Right renal cortex interstitium (tissue), 3 donors: ENCODE measurements around the gene LPIN2. TPM values are rescaled to one million over a fixed set of nuclear protein-coding genes. Genes with fewer than 3 reads are reported as not detected.
"Not testable (repeated sequence)": the region's sequence is repeated elsewhere in the genome, so short reads cannot be mapped to it uniquely, and the experiment has no call there.

Experiments used
- DNase-seq, 3 donors: peaks; one replicate each; pipeline ENCODE4 v3.0.0-alpha.2; 2013; ENCODE audit warnings: low read depth in 3 of 3, low spot score in 2 of 3
- polyA plus RNA-seq, 3 donors: library from polyadenylated mRNA; unstranded; fragments of 120-200 nt; gene quantifications; one replicate each; pipeline ENCODE4 v1.2.1, GENCODE V29; 2013; ENCODE audit not compliant: insufficient read length in 3 of 3

LPIN2 gene
- polyA plus RNA-seq, 3 donors, result 34.4 to 37.7 (median 37.4) TPM

DNA sequence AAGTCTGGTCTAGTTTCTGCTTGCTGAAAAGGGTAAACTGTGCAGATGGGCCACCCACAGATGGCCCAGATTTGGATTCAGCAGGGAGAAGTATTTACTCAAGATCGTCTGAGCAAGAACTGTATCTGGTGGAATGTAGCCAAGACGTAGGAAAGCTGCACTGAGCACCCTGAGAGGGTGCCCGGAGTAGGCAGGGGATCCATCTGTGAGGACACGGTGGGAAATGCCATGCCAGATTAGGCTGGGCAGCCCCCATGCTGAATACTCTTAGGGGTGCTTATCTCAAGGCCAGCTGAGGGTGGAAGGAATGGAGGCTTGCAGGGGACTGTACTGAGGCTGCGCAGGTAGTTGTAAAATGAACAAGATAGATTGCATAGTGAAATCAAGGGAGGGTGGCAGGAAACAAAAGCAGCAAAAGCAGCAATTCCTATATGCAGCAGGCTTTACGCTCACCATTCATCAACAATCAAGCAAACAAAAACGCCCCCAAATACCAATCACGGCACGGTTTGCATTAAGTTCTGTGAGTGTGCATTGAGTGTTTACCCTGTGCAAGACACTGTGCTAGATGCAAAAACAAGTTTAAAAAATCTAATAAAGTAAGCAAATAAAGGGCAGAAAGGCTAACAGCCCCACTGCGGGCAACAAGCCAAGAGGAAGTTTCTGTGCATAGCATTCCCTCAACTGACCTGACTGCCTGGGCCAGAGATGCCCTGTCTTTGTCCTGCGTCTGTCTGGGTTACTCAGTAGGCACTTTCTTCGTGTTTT is 32.2 kb upstream of the LPIN2 start:
- DNase-seq, result no peak

DNA sequence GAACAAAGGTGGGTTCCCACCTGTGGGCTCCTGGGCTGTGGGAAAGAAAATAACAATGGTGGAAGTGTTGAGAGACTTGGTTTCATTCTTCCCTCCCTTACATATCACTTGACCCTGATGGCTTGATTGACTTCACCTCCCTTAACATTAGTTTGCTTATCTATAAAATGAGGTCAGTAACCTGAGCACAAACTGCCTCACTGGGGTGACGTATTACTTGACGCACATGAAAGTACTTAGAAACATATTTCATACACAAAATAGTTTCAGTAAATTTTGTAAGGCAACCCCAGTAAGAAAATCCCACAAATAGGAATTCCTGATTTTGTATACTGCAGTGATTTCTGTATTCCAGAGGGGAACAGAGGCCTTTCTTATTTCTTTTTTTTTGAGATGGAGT is 29.4 kb upstream of the LPIN2 start:
- no peak for DNase-seq

DNA sequence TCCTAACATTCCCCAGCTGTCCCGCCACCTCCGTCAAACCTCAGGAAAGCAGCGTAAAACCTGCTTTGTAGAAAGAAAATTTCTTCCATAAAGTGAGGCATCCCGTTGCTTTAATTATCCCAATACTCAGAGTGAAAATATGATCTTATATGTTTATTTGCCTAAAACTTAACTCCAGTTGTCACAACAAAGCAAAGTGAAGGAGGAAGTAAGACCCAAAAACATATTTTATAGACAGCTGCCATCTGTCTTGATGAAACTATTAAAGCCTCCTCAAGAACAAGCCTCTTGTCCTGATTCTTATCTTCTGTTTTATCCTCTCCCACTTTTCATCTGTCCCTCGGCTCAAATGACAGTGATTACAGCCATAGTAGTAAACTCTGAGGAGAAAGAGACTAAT is 28.9 kb upstream of the LPIN2 start:
- no peak for DNase-seq

DNA sequence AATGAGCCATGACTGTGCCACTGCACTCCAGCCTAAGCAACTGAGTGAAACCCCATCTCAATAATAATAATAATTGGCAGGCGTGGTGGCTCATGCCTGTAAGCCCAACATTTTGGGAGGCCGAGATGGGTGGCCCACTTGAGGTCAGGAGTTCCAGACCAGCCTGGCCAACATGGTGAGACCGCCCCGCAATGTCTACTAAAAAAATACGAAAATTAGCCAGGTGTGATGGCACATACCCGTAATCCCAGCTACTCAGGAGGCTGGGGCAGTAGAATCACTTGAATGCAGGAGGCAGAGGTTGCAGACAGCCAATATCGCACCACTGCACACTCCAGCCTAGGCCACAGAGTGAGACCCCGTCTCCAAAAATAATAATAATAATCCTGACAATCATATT is 27.9 kb upstream of the LPIN2 start:
- DNase-seq, result no peak

DNA sequence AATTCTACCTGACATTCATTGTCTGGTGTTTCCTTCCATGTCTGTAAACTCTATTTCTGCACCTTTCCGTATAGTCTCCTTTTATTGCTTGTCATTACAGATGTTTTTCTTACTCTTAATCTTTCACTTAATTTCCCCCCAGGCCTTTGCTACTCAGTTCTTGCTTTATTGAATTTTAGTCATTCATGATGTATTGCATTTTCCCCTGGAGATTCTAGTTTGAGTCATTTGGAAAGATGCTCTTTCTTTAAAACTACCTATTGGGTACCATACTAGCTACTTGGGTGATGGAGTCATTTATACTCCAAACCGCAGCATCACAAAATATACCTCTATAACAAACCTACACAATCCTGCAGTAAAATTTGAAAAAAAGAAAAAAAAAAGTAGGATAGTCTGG is 27.2 kb upstream of the LPIN2 start:
- DNase-seq, result no peak

DNA sequence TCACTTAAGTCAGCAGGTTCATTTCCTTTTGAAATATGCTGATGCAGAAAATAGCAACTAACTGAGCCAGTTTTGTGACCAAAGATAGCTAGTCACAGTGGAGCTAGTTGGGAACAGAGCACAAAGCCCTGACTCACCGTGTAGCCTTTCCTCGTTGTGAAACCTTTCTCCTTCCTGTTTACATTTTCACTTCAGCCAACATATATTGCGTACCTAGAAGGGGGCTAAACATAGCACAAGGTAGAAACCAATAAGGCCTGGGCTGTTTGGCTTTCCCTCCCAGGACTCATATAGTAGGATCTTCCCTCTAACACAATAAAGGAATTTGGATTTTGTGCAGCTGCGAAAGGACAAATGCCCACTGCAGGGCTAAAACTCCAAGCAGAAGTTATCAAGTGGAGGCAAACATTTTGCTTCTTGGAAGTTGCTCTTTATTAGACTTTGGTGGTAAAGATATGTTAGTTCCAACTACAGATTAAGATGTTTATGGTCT is 24.5 kb upstream of the LPIN2 start:
- DNase-seq, result no peak

DNA sequence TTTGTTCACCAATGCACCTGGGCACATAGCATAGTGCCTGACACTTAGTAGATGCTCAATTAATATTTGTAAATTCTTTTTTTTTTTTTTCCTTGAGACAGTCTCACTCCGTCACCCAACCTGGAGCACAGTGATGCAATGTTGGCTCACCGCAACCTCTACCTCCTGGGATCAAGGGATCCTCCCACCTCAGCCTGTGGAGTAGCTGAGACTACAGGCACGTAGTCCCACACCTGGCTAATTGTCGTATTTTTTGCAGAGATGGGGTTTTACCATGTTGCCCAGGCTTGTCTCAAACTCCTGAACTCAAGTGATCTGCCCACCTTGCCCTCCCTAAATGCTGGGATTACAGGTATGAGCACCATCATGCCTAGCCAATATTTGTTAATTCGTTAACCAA is 23.2 kb upstream of the LPIN2 start:
- DNase-seq, result no peak

DNA sequence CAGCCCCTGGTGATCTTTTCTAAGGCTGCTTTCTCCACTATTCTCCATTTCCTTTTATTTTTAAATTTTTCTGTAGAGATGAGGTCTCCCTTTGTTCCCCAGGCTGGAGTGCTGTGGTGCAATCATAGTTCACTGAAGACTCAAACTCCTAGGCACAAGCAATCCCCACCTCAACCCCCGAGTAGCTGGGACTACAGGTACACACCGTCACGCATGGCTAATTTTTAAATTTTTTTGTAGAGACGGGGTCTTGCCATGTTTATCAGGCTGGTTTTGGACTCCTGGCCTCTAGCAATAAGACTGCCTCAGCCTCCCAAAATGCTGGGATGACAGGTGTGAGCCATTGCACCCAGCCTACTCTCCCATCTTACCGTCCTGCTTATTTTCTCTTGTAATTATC is 22.7 kb upstream of the LPIN2 start:
- DNase-seq, result no peak

DNA sequence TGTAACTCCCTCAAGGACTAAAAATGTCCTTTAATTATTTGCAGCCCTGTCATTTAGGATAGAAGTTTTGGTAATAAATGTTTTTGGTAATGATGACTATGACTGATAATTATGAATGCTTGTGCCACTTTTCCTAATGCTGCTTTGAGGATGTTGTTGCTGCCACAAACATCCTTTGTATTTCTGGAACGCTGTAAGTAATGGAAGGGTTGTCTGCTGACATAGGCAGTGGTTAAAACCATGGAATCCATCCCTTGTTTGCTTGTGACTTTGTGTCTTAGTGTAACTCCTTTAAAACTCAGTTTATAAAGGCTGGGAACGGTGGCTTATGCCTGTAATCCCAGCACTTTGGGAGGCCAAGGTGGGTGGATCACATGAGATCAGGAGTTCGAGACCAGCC is 19.8 kb upstream of the LPIN2 start:
- DNase-seq, result no peak

DNA sequence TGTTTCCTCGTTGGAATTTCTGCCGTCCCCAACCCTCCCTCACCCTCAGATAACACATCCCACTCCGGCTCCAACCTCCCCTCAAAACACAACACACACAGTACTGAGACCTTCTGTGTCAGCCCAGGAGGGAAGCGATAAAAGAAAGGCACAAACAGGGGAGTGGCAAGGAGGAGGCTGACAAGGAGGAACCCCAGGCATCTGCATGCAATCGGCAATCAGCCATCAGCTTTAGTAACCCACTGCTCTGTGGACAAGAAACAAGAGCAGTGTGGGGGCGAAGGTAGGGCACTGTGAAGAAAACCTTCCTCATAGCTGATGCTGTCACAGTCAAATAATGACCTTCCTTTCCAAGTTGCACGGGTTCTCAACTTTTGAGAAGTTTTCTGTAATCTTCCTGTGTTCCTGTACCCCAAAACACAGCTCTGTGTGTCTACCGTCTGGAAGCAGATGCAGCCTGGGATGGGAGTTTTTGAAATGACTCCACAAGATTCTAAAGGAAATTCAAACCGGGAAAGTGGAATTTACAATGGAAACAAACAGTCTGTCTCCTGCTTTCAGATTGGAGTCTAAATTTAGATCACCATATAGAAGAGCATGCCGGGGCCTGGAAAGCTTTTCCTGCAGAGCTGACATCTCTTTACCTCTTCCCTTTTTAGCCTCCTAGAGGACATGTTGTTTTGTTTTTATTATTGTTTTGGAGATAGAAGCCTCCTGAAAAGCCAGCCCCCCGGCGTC is 16.4 kb upstream of the LPIN2 start:
- DNase-seq, result no peak

DNA sequence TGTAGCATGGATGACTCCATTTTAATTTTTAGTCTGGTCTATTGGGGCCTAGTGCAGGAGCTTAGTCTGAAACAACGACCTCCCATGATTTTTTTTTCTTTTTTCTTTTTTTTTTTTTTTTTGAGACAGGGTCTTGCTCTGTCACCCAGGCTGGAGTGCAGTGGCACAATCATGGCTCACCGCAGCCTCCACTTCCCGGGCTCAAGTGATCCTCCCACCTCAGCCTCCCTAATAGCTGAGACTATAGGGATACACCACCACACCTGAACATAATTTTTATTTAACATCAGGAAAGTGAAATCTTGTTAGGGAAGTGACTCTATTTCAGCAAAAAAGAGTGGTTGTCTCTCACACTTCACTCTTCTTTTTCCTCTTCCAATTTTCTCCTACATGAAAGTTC is 15.2 kb upstream of the LPIN2 start:
- DNase-seq, result not testable (repeated sequence)

DNA sequence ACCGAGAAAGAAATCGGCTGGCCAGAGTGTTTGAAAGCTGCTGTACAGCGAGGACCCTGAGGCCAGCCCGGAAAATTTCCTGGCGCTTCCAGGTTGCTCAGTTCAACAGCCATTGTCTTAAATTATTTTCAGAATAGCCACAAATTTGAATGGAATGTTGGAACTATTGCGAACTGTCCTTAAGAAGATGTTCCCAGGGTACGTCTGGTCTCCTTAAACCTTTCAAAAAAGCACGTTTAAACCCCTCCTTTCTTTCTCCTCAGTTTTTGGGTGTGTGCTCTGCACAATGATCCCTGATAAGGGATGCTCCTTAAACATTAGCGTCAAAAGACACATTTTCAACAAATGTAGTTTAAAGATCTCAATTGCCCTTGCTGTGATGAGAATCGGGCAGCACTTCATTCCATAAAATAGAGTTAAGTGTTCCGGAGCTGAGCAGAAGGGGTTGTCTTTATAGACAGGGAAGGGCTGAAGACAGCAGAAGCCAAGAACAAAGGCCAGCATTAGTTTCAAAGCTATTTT is 14.5 kb upstream of the LPIN2 start:
- DNase-seq, result no peak

DNA sequence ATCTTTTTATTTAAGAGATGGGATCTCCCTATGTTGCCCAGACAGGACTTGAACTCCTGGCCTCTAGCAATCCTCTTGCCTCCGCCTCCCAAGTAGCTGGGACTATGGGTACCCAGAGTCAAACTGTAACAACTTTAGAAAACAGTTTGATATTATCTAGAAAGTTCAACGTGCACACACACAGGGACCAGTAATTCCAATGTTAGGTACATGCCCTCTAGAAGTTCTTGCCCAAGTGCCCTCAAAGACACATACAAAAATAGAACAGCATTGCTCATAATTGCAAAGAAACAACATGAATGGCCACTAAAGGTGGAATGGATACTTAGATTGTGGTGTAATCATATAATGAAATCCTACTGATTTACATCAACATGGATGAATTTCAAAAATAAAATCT is 12.6 kb upstream of the LPIN2 start:
- no peak for DNase-seq

DNA sequence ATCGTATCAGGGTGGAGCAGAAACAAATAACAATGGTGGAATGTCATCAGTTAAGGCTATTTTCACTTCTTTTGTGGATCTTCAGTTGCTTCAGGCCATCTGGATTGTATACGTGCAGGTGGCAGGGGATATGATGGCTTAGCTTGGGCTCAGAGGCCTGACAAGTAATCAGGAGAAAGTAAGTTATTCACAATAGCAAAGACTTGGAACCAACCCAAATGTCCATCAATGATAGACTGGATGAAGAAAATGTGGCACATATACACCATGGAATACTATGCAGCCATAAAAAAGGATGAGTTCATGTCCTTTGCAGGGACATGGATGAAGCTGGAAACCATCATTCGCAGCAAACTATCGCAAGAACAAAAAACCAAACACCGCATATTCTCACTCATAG is 10.7 kb upstream of the LPIN2 start:
- not testable (repeated sequence) for DNase-seq

DNA sequence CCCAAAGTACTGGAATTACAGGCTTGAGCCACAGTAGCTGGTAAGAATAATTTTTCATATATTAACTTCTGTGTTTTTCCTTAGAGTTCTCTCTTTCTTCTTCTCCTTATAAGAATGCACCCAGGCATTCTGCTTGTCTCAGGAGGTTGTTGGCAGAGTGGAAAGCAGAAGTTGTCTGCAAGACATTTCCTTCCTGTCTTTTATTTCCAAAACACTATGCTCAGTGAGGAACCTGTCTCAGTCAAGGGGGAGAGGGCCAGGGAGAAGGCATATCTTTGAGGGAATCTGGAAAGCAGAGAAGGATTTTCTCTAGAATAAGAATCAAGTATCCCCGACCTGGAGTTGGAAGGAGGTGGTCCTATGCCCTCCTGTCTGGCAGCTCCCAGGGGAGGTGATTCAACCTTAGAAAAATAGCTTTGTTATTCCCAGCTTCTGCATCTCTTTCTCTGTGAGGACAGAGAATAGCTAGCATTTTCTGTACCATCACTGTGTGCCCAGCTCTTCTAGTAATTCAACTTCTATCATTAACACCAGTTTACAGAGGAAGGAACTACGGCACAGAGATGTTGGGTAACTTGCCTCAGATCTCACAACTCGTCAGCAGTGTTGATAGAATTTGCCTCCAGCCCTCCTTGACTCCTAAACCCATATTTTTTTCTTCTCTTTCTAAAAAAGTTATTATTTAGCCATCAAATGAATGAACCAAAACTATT is 3.8 kb upstream of the LPIN2 start:
- DNase-seq, result no peak

DNA sequence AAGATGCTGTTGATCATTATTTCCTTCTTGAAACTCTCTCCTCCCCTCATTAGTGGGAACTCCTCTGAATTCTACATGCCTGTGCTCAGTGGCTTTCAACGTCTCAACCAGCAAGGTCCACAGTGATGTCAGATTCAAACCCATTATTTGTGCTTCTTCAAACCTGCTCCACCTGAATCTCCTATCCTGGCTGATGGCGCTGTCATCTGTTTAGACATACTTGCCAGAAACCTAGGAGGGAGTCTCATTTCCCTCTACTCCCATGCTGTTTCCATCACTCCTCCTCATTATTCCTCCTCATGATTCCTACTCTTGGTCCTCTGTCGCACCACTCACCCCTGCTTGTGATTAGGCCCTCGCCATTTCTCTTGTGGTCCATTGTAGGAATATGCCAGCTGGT is 2.9 kb upstream of the LPIN2 start:
- DNase-seq, result no peak

DNA sequence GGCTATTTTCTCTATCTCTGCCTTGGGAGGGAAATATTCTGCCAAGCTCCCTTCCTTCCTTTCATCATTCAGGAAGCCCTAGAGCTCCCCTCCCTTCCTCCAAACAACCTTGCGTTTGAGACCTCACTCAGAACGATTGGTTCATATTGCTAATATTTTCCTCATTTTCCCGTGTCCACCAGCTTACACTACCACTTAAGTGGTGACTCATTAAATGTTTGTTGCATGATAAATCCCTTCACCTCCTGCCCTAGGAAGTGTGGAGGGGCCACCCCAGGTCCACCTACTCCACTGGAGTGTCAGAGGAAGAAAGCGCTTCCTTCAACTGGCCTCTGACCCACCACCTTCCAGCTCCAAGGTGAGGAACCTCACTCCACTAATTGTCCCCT is 2.3 kb upstream of the LPIN2 start:
- DNase-seq, result no peak

DNA sequence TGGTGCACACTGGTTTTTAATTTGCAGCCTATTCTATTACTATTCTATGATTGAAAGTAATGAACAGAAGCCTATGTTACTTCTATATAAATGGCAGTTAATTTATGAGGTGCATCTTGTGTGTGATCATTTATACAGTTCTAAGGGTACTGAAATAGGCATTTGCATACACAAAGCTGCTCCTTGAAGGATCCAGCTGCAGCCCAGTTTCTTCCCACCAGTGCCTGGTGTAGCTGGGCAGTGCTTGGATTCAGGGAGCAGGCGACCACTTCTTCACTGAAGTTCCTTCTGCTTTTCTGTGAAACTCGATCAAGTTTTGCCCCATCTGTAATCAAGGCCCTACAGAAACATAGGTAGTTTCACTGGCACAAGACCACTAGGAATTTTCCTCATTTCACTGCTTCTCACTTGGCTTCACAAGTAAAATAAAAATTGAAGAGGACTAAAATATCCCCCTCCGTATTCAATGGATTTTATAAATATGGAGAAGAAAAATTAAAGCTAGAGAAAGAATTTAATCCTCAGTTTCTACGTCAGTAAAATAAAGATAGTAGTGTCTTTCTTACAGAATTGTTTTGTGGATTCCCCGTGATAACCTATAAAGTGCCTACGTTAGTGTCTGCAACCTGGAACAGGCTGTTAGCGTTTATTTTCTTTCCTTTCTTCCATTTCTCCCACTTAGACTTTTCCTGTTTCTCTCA is 1.7 kb upstream of the LPIN2 start:
- no peak for DNase-seq

DNA sequence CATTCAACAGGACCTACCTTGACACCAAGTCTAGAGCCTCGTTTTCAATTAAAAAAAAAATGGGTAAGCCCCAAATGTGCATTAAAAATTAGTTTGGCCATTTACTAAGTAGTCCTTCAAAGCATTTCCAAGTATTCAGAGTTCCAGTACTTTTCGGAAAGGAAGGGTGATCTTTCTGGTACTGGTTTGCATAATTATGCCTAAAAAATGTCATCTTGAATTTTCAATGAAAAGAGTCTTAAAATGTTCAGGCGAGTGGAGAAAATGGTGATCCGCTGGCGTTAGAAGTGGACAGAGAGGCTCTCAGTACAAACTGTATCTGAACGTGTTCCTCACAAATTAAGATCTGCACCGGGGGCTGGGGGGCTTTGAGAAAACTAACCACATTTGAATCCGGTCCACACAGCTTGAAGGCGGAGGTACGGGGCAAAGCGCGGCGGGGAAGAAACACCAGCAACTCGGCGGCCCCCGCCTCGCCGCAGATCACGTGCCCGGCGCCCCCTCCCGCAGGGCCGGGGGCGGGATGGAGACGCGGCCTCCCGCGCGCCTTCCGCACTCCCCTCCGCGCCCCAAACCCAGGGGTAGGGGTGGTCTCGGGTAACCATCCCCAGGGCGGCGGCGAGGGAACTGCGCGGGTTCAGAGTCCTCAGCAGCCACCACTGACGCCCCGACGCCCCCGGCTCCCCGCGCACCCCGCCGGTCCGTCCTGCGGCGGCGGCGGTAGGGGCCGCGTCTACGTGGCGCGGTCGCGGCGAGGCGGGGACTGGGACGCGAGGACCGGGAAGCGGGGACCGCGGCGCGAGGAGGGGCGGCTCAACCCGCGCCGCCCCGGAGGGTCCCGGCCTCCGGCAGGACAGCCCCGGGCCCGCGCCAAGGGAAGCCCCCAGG is 564 bp downstream of the LPIN2 start:
- no peak for DNase-seq

DNA sequence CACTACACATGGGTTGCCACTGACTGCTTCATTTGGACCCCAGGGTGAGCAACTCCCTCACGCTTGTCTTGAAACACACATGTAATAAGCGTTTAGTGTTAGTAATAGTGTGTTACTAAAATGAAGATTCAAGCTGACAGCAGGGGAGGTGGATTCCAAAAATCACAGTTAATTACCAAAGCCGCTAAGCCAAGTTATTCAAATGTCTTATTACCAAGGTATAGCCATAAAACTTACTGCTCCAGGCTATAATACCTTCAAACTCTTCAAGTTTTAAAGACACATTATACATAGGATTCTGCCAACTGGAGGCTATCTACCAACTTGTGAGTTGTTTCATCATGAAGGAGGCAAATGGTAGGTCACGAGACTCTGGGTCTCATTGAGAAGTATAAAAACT is 2.9 kb downstream of the LPIN2 start:
- DNase-seq, result no peak
